ENCODE data around the gene PMM1.

Gene PMM1

DNA sequence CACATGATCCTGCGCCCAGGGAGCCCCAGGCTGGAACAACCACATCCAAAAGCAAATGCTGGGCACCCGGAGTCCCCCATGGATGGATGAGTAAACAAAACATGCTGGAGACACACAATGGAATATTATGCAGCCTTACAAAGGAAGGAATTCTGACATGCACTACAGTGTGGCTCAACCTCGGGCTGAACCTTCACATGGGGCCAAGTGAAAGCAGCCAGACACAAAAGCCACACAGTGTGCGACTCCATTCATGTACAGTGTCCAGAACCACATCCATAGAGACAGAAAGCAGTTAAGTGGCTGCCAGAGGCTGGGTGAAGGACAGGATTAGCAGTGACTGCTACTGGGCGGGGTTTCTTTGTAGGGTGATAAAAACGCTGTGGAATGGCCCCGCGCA is 55.4 kb downstream of the PMM1 start:
- DNase-seq: no peak

DNA sequence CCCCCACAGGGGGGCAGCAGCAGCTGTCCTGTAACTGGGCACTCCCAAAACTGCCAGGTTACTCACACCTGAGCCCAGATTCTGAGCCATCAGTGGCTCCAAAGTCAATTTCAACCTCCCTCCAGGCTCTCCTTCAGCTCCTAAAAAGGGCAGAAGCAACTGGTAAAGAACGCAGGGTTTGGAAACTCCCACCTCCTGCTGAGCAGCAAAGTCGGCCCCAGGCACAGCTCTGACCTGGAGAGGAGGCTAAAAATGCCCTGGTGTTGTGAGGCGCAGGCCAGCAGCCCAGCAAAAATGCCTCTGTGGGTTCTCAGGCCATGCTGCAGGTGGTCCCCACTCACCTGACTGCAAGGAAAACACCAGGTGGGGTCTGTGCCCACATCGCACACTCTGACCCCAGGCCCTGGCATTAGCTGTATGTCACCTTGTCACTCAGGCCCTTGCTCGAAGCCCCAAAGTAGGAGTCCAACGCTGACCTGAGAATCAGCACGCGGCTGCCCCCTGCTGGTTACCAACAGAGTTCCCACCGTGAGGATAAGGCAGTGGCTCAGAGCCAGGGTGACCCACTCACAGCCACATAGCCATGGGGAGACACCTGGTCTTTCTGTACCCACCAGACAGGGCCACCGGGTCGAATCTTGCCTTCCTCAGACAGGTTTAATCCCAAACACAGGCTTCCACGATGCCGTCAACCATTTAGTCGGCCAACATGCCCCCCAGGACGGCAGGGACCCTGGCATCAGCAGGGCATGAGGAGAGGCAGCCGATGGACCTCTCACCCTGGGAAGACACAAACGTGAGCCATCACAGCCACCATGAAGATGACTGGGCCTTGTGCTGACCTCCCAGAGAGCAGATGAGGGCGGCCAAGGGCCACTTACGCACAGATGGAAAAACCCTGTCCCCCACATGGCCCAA is 56.5 kb downstream of the PMM1 start:
- DNase-seq: no peak

DNA sequence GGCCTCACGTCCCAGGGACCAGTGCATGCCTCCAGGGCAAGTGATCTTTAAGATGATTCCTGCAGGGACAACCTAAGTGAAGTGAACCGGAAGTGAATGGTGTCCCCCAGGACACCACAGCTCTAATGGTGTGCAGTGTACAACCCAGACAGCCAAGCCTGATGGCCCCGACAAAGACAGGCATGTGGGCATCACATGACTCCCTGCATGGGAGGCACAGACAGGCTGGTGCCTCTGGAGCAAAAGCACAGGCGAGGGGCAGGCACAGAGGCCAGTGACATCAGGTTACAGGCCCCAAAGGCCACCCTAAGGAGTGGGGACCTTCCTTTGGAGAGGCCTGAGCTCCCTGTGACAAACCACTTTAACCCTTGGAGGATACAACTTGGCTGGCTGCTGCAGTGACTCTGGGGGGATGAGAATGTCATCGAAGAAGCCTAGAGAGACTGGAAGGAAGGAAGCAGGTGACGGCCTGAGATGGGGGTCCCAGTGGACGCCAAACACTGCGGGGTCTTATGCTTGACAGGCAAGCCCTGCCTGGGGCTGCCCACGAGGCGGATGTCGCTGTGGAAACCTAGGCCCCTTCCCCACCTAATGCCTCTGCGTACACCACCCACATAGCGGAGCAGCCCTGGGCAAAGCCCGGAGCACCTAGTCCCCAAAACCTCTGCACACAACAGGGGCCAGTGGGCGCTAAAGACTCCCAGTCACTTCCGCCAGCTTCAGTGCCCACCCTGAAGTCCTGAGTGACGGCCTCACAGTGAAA is 57.7 kb downstream of the PMM1 start:
- no peak for DNase-seq

DNA sequence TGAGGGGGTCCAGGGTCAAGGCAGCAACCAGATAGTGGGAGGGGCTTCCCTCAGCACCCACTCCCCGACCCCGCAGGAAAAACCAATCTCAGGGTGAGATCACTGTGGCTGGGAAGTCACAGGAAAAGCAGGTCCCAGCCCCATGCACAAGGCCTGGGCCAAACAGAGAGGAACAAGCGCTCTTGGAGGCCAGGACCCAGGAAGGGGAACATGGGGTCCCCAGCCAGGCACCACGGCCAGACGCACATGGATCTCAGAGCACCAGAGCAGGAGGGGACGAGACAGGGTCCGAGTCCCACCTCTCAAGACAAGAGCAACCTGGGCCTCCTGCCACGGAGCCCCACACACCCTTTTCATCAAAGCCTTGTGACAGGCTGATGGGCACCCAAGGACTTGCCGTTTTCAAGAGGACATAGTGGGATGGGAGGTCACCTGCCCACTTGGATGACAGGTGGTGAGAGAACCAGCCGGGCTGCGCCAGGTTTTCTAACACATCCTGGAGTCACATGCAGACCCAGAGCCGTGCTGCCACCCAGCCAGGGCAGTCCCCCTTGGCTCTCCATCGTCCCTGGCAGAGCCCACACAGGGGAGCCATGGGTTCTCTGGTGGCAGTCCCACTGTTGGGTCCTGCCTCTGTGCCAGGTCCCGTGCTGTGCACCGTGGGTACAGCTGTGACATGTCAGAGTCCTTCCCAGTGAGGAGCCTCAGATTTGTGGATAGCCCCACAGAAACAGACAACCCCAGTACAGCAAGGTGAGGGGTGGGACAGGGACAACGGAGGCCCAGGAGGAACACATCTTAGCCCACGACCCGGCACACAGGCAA is 58.5 kb downstream of the PMM1 start:
- no peak for DNase-seq

DNA sequence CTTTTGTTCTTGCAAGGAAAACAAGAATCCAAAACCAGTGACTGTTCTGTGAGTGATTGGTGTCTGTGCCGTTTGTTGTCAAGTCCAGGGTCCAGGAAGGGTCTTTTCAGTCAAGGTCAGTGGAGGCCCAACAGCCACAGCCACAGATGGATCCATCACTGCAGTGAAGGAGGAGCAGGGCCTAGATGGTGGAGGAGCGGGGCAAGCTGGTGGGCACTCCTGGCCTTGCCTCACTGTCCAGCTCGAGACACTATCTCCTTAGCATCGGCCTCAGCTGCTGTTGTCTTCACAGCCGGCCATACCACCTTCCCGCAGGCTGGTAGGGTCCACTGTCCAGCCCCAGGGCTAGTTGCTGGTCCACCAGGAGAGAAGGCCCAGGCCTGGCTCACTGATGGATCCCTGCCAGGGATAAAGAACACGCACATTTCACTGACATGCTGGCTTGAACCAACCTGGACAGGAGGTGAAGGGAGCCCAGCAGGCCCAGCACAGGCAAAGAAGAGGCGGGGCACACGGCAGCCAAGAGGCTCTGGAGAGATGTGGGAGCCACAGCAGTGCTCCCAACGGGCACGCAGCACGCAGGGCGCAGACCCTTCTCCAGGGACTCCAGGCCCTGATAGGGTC is 60.6 kb downstream of the PMM1 start:
- DNase-seq: no peak

DNA sequence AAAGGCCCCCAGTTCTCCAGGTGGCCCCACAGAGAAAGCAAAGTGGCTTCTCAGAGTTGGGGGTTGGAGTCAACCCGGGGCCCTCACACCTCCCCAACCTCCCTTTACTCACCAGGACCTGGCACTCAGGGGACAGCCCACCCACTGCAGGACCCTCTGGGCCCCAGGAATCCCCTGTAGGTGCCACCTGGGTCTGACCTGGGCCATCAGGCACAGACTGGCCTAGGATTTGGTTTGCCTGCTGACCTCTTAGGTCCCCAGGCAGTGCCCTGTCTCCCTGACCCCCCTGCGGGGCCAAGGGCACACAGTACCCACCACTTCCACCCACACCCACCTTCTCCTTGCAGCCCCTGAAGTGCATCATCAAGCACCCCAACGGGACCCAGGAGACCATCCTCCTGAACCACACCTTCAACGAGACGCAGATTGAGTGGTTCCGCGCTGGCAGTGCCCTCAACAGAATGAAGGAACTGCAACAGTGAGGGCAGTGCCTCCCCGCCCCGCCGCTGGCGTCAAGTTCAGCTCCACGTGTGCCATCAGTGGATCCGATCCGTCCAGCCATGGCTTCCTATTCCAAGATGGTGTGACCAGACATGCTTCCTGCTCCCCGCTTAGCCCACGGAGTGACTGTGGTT is 61.4 kb downstream of the PMM1 start:
- DNase-seq: no peak
